ENCODE data around the gene TMEM185A.
"Not testable (repeated sequence)": the region's sequence is repeated elsewhere in the genome, so short reads cannot be mapped to it uniquely, and the experiment has no call there.

Gene TMEM185A

DNA sequence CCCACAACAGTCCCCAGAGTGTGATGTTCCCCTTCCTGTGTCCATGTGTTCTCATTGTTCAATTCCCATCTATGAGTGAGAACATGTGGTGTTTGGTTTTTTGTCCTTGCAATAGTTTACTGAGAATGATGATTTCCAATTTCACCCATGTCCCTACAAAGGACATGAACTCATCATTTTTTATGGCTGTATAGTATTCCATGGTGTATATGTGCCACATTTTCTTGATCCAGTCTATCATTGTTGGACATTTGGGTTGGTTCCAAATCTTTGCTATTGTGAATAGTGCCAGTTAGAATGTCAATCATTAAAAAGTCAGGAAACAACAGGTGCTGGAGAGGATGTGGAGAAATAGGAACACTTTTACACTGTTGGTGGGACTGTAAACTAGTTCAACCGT lies 11.9 kb downstream of the TMEM185A start:
- not testable (repeated sequence) for DNase-seq

DNA sequence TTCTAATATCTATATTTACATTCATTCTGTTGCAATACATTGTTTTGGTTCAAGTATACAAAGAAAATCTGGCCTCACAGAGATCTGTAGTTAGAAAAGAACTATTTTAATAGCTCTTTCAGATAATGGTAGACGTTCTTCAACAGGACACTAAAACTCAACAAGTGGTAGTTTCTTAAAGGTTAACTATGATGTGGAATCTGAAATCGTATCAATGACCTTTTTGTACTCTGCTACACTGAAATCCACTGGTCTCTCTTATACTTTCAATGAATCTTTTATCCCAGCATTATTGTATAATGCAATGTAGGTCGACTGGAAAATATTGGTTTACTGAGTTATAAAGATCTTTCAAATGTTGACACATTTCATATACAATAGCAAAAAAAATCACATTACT lies 12.7 kb downstream of the TMEM185A start:
- no peak for DNase-seq

DNA sequence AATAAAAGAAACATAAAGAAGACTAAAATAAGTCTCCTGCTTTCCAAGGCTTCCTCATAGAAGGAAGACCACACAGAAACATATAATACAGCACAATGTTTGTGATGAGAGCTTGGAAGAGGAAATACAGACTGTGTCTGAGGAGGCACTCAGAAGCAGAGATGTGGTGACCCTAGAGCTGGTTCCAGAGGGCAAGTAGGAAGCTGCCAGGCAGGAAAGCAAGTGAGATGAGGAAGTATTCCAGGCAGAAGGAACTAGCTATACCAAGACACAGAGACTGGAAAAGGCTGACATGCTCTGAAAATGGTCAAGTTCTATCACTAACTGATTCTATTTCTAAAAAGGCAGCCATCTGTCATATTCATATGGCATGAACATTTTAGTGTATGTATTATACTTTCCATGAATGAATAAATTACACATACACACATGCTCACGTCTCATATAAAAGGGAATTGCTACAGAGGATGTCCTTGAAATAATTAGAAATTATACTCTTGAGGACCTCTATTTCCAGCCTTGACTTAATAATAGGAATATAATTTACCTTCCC lies 19.9 kb downstream of the TMEM185A start:
- DNase-seq, result peak in 2 of 3 donors; percentile 7 to 22

DNA sequence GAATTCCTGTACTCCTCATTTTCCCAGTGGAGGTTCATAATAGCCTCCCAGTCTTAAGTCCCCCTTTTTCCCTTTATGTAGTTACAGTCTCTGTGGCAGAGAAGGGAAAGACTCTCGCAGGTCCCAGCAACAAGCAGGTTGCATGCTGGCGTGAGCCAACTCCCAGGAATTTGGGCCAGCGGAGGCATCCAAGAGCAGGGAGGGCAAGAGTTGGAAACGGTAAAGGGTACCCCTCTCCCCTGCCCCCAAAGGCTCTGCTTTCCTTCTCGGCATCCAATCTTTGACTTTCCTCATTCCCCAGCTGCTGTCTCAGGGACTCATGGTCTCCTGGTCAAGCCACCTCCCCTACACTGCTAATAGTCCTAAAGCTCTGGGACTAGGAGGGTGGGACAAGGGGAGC lies 21.1 kb downstream of the TMEM185A start:
- DNase-seq, result no peak

DNA sequence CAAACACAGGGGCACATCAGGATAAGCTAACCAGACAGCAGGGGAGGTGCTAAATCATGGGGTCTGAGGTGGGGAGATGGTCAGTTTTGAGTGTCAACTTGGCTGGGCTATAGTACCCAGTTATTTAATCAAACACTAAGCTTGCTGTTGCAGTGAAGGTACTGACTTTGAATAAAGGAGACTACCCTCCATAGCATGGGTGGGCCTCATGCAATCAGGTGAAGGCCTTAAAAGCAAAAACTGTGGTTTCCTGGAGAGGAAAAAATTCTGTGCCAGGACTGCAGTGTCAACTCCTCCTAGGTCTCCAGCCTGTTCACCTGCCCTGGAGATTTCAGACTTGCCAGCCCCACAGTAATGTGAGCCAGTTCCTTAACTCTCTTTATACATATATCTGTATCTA lies 23.9 kb downstream of the TMEM185A start:
- DNase-seq, result no peak

DNA sequence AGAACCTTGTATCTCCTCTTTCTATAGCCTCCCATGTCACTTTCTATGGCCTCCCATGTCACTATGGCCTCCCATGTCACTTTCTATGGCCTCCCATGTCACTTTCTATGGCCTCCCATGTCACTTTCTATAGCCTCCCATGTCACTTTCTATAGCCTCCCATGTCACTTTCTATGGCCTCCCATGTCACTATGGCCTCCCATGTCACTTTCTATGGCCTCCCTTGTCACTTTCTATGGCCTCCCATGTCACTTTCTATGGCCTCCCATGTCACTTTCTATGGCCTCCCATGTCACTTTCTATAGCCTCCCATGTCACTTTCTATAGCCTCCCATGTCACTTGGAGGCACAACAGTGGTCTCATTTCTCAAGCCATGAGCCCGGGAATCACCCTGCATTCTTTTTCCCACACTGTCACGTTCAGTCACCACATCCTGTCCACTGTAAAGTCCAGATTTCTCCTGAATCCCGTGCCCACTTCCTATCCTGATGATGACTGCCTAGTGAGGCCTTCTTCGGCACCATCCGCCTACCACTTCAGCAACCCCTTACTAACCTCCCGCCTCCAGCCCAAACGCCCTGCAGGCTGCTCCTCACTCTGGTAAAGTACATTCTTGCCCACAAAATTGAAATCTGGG lies 26.2 kb downstream of the TMEM185A start:
- DNase-seq, result not testable (repeated sequence)

DNA sequence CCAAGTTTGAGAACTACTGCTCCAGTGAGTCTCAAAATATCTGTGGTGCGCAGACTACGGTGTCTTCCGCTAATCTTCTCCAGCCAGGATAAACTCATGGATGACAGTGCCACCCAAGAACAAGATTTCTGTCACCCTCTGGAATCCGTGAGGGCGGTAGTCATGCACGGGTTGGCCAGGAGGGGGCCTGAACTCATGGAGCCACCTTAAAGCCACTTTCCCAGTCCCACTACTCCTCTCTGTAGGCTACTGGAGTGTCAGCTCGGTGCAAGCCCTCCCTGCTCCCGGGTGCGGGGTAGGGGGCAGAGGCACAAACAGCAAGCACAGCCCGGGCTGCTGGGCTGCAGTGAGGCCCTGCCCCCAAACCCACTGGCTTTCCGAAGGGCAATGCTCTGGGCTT lies 33.0 kb downstream of the TMEM185A start:
- DNase-seq, result not testable (repeated sequence)

DNA sequence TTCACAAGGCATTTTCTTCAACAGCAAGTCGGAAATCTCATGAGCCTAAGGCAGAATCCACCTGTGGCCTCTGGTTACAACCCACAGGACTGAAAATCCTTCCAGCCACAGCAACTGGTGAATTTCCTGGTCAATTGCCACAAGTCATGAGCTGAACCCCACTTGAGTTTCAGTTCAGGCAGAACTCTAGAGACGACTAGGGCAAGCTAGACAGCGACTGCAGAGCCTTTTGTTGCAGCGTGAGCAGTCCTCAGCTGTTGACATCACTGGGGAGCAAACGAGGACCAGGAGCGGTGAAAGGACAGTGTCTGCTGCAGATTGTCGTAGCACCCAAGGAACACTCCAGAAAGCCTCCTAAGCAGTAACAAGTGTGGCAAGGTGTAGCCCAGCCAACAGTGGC lies 35.6 kb downstream of the TMEM185A start:
- DNase-seq, result not testable (repeated sequence)

DNA sequence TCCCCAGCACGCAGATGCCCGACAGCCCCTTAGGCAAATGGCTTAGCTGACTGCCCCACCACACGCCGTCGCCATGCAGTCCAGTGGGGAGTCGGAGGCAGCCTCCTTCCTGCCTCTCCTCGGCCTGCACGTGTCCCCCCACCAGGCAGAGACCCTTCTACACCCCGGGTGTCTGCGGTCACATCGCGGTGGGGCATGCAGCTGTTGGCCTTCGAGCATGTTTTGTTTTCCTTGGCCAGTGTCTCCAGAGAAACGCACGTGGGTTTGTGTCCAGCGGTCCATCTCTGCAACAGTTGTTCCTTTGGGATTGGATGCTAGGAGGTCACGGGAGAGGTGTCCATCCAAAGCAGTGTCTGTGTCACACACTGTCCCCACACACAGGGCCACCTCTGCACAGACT lies 36.4 kb downstream of the TMEM185A start, which contains the start of gene HSFX2:
HSFX2 (minus strand) TSS at position 101 of the 400 bp plus-strand sequence. CDS start 614 bp downstream, outside the sequence.
- not testable (repeated sequence) for DNase-seq

DNA sequence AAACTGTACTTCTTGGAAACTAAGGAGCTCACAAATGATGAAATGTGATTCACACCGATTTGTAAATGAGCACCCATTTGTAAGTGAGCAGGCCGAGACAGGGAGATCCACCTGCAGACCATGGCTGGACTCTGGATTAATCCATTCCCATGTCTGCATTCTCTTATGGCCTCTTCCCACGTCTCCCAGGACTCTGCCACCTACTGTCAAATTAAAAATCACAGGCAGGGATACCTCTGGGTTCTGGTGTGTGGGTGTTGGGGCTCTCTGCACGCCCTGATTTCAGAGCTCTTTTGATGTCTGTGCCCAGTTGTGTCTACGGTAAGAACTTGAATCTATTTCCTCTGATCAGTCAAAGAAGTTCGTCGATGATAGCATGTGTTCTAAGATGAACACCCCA lies 40.6 kb downstream of the TMEM185A start:
- not testable (repeated sequence) for DNase-seq

DNA sequence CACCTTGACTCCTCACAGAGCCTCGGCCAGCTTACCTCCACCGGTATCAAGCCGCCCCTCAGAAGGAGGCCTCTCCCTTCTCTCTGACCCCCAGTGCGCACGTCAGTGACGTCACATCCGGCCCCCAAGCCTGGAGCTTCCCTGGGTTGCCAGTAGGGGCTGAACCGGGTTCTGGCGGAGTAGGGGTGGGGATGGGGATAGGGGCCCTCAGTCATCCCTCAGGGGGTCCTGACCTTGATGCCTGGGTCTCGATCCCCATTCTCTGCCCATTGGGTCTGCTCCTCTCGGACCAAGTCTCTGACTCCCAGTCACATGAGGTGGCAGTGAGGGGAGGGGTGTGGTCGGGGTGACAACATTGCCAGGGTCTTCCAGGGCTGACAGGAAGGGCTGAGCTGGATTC lies 44.2 kb downstream of the TMEM185A start, which contains the start of gene MAGEA9B:
MAGEA9B (minus strand) TSS at position 101 of the 400 bp plus-strand sequence. CDS start 4,280 bp downstream, outside the sequence.
- DNase-seq, result not testable (repeated sequence)

DNA sequence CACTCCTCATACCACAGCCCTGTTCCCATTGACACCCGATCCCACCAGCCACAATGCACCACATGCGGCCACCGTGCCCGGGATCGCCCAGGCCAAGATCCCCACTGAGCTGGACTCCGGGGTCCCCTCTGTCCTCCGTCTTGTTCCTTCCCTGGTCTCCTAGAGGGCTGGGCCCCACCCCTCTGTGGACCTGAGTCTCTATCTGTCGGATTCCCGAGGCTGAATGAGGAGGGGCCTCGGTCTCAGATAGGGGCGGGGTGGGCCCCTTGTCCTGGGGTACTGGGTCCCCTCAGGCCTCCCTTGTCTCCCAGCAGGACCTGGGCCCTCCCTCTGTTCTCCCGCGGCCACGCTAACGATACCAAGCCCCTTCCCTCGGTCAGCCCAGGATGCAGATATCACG lies 46.0 kb downstream of the TMEM185A start:
- DNase-seq, result not testable (repeated sequence)

DNA sequence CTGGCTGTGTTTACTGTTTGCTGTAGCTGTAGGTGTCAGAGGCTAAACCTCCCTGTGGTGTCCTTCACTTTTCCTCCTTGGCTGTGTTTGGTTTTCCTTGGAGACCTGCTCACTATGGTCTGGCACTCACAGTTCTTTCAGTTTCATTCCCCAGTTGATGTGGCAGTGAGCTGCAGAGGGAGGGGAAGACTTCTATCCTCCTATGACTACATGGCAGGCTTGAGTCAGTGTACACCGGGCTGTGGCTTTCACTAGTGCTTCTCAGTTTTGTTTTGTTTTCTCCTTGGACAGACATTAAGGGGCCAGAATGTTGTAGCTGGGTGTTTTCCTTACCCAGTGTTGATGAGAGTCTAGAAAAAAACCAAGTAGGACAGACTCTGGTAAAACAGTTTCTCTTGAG lies 58.1 kb downstream of the TMEM185A start:
- not testable (repeated sequence) for DNase-seq

DNA sequence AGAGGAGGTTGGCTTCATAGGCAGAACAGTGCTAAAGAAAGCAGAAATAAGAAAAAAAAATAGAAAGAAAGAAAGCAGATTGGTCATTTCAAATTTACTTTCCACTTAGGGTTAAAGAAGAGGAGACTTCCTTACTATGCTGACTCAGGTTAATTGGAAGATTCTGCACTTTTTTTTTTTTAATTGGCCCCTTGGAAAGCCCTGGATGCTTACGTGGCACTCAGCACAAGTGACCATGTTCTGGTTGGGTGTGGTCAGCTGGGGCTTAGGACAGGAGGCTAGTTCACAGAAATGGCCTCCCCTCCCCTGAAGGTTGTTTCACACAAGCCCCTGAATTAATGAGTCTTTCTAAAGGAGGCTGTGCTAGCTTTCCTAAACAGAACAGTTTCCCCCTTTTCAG lies 58.8 kb downstream of the TMEM185A start:
- peak in 1 of 3 donors; percentile 12 for DNase-seq

DNA sequence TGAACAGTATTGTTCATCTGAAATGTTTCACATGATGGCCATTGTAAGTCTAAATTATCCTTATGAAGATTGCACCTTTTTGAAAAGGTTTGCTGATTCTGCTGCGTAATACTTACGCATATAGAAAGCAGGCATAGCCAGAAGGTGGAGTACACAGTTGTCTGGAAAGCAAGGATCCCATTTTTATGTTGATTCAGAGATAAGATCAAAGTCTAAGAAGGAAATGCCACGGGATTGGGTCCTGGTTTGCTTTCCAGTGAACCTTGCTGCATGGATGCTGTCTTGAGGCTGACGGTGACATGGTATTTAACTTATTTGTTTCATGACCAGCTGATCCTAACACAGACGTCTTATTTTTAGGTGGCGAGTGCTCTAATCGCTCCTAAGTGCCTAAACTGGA lies 59.8 kb downstream of the TMEM185A start:
- no peak for DNase-seq

DNA sequence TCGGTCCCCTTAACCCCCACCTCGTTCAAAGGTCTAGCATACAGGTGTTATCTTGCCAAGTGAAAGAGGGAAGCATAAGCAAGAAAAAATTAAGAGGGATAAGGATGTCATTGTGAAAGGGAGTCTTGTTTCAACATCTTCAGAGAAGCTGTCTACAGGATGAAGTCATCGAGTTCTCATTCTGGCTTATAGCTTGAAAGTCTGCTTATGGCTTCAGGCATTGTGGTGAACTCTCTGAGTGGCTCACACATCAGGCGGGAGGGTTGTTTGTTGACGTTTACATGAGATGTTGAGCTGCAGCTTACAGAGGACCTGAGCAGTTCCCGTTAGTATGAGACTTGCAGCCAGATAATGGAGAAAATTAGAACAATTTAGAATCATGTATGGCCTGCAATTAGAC lies 60.9 kb downstream of the TMEM185A start:
- DNase-seq, result no peak

DNA sequence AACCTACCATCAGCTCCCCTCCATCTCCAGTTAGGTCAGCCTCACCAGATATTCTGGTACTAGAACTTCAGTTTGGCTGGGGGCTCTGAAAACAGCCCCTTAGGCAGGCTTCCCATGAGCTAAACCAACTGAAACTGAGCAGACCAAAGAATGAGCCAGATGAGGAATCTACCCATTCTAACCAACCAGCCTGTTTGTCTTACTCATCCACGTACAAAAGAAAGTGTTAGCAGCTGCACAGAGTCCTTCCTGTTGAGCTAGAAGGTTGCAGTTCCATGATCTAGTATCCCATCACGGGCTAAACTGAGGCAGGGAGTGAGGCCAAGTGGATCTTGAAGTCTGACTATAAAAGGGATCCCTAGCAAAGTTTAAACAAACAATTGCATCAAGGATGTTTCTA lies 61.8 kb downstream of the TMEM185A start:
- no peak for DNase-seq

DNA sequence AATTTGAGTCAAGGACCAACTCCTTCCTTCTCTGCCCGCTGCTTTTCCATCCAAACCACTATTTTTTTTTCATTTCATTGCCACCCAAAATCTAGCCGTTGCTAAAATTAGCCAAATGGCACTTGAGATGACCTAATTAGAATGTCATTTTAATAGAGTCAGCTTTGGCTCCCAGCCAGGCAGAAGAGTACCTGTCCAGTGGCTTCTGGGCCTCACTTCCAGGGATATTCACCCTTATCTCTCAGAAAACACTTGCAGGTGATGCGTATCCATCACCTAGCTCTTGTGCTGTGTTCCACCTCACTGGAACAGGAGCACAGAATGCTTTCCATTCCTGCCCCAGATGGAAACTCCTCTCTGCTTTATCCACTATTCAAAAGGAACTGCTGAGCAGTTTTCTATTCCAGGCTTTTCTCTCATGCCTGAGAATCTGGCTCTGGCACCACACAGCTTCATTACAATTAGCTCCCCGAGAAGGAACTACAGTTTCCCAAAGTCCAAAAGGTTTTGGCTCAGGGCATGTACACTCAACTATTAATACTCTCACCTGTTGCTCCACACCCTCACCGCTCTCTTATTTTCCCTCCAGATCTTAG lies 62.8 kb downstream of the TMEM185A start:
- DNase-seq, result no peak

DNA sequence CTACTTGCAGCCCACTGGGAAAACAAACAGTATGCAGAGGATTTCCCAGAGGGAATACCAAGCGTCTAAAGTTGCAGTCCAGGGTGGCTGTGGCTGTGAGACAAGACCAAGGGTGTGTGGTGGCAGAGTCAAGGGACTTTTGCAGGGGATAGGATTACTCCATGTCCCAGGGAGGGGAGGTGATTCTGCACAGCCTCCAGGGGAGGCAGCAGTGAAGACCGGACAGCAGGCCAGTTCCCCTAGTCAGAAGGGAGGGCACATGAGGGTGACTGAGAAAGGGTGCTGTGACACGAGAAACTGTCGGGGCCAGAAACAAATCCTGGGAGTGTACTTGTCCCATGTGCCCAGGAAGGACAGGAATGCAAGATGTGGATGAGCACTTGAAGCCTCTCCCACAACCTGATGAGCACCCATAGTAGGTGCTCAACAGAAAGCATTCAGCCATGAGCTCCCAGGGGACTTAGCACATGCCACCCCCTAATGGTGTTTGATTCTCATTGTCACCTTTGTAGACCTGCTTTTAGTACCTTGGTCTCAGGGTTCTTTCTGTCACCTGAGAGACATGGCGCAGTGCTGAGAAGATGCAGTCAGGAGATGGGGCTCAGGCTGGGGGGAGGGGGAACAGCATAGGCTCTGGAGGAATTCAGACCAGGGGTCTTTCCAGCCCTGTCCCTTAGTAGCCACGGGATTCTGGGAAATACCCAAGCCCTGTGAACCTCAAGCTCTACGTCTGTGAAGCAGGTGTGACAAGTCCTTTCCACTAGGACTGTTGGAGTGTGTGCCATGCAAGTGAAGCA lies 63.8 kb downstream of the TMEM185A start:
- no peak for DNase-seq

DNA sequence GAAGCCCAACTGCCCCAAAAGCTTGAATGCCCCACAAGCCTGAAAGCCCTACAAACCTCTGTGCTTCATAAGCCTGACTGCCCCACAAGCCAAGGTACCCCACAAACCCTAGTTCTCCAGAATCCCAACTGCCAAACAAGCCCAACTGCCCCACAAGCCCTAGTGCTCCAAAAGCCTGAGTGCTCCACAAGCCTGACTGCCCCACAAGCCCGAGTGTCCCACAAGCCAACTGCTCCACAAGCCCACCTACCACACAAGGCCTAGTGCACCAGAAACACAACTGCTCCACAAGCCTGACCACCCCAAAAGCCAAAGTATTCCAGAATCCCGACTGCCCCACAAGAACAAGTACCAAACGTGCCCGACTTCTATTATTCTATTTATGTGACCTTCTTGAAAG lies 68.2 kb downstream of the TMEM185A start:
- no peak for DNase-seq

DNA sequence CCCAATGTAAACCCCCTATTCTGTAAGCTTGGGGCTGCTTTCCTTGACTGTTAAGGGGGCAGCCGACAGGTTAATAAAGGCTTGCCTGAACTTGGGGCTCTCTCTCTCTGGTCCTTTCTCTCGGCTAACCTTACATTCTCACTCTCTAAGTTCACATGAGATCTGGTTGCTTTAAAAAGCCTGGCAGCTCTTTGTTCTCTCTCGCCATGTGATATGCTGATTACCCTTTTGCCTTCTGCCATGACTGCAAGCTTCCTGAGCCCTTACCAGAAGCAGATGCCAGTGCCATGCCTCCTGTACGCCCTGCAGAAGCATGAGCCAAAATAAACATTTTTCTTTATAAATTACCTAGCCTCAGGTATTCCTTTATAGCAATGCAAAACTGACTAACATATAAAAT lies 76.3 kb downstream of the TMEM185A start:
- not testable (repeated sequence) for DNase-seq

DNA sequence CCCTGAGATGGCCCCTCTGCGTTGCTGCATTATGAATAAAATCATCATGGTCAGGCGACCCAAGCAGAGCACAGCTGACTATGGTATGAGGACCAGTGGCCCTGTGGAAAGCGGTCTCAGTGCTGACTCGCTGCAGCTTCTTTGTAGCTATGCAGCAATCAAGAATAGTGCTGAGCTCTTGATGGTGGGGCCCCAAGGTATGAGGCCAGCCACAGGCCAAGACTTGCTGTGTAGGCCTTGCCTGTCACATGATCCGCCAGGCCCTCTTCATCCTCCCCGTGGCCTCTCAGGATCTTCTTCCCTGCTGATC lies 79.7 kb downstream of the TMEM185A start:
- not testable (repeated sequence) for DNase-seq

DNA sequence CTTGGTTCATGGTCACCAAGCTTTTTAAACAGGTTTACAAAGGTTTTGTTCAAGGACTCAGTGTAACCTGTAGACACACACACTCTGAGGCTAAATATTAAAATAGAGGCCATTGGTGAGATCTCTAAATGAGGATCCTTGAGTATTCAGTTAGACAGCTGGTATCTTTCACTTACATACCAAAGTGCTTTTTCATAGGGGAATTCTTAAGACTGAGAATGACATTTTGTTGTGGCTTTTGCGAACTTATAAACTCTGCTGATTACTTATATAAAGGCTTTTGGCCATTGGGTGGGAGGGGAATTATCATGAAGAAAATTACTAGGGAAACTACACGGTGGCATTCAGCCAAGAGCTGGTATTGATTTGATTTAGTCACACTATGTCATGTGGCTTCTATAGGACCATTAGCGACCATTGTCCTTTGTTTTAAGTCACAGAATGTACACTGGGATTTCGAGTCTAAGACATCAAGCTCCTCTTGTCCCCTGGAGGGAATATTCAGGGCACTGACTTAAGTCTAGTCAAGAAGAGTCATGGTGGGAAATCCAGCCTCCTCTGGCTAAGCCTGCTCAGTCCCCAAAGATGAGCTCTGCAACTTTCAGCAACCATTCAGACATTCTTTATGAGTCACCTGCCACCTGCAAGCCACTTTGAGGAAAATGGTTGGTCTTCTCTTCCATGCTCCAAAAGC lies 80.2 kb downstream of the TMEM185A start:
- DNase-seq, result not testable (repeated sequence)
